Adrenal gland (tissue), 5 donors: Measurements from ENCODE around the gene CDKAL1.

Experiments
- POLR2A ChIP-seq, 2 donors: fragments of 450-650 bp; IDR thresholded peaks; one replicate each; pipeline ENCODE4 v1.6.1; 2017; ENCODE audit warnings: antibody characterized with exemption in 2 of 2, mild to moderate bottlenecking in 2 of 2, moderate library complexity in 1 of 2
- TF ChIP-seq, protein P1 (sequence below), 6 experiments: fragments of 450-650 bp in 4 of 6; fragments of 200-600 bp in 2 of 6; sonication (generic) in 1 of 6; IDR thresholded peaks; 1 replicate in 5 of 6; 2 replicates in 1 of 6; pipeline versions ENCODE4 v1.5.1 to v1.8.0; 2016 to 2021; ENCODE audit warnings: antibody characterized with exemption in 6 of 6, mild to moderate bottlenecking in 2 of 6, moderate library complexity in 1 of 6
- donor health status: DM: no; HTN: no; CAD: no.

DNA sequence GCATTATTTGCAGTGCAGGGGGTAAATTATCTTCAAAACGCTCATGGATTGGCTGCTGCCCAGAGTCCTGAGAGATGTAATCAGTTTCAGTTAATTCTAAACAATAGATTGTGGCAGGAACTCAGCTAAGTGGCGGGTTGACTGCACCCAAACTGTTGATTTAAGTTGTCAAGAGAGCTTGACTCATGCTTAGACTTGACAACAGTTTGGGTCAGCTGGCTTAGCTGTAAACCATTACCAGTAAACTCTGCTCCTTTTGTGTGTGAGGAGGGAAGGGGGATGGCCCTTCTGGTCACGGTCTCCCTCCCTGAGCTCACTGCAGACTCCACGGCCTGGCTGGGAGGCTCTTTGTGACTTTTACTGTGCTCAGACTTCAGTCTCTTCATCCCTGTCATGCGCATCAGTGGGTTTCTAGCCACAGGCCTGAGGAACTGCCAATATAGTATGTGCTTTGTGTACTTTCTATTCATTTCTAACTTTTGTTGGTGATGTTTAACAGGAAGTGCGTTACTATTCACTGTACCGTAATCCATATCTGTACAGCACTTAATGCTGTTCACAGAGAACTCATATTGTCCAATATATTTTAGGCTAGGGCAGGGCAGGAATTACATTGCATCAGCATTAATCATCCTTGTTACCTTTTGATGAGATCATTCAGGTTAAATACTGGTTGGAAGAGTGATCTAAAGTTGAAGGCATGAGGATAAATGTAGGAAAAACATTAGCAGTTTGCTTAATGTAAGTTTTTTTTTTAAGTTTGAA is 488.3 kb downstream of the CDKAL1 start:
- TF ChIP-seq, protein P1, sequence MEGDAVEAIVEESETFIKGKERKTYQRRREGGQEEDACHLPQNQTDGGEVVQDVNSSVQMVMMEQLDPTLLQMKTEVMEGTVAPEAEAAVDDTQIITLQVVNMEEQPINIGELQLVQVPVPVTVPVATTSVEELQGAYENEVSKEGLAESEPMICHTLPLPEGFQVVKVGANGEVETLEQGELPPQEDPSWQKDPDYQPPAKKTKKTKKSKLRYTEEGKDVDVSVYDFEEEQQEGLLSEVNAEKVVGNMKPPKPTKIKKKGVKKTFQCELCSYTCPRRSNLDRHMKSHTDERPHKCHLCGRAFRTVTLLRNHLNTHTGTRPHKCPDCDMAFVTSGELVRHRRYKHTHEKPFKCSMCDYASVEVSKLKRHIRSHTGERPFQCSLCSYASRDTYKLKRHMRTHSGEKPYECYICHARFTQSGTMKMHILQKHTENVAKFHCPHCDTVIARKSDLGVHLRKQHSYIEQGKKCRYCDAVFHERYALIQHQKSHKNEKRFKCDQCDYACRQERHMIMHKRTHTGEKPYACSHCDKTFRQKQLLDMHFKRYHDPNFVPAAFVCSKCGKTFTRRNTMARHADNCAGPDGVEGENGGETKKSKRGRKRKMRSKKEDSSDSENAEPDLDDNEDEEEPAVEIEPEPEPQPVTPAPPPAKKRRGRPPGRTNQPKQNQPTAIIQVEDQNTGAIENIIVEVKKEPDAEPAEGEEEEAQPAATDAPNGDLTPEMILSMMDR (IDR thresholded peaks at IDR 0.05): no peak
- no peak for TF ChIP-seq POLR2A (IDR thresholded peaks at IDR 0.05)
